D721Med (cell line): ENCODE data around the gene TMEM151A.
A peak's percentile ranks its signal among the peaks of the same experiment; 100 is the strongest.

Experiments
- DNase-seq: peaks from one replicate; pipeline ENCODE4 v3.0.0; 2011; ENCODE audit warnings: low spot score; ENCODE audit not compliant: insufficient read length
- FAIRE-seq: peaks from 2 replicates; lab custom pipeline; 2011; peaks lifted over from hg19 to GRCh38; lab: Jason Lieb, UNC
- CTCF ChIP-seq: IDR thresholded peaks from 2 replicates; pipeline ENCODE4 v1.5.1; 2012; ENCODE audit warnings: mild to moderate bottlenecking, control low read depth; ENCODE audit not compliant: insufficient read depth; ENCODE audit errors: missing control alignments

Gene TMEM151A

GRCh38 chr11:66280428-66280827, 11.3 kb upstream of the TMEM151A start:
- TF ChIP-seq CTCF: no peak
- DNase-seq (no peak), FAIRE-seq (no peak)

- no peak for DNase-seq
- FAIRE-seq: no peak
- no peak for TF ChIP-seq CTCF
Observed at GRCh38 chr11:66281001-66281400, 10.7 kb upstream of the TMEM151A start.

GRCh38 chr11:66281776-66282467, 9.8 kb upstream of the TMEM151A start:
- no peak for FAIRE-seq
- TF ChIP-seq CTCF: no peak
- no peak for DNase-seq

GRCh38 chr11:66282468-66283455, 8.9 kb upstream of the TMEM151A start:
- DNase-seq (peak; percentile 99), FAIRE-seq (no peak)
- TF ChIP-seq CTCF: peak; percentile 70

- FAIRE-seq (no peak), DNase-seq (no peak)
- TF ChIP-seq CTCF: no peak
Observed at GRCh38 chr11:66283461-66284105, 8.1 kb upstream of the TMEM151A start.

- FAIRE-seq (no peak), DNase-seq (no peak)
- no peak for TF ChIP-seq CTCF
Observed at GRCh38 chr11:66284526-66285078, 7.1 kb upstream of the TMEM151A start.
